NCI-H146 treated with DMSO at 0.1 percent for 48 hours (cell line): ENCODE results near the gene MRAP2.
"Not testable (repeated sequence)": the region's sequence is repeated elsewhere in the genome, so short reads cannot be mapped to it uniquely, and the experiment has no call there.

Experiments used
- DNase-seq: peaks from one replicate; lab custom pipeline; 2025; ENCODE audit not compliant: unreplicated experiment; lab: John Stamatoyannopoulos, UW

The MRAP2 gene

DNA sequence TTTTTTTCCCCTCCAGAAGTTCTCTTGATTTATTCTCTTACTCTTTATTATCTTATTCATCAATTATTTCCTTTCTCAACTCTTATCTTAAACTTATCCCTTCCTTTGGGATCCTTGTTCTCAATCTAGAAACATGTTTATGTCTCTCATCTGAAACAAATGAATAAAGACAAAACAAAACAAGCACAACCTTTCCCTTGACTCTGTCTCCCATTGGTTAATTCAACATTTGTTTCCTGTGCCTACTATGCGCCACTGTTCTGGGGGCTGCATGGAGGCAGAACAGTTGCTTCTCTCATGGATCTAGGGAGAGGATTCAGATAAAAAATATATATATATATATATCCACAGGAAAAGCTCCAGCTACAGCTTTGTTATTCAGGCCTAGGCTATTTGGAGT, 5.2 kb upstream of the MRAP2 start:
- DNase-seq, result no peak

DNA sequence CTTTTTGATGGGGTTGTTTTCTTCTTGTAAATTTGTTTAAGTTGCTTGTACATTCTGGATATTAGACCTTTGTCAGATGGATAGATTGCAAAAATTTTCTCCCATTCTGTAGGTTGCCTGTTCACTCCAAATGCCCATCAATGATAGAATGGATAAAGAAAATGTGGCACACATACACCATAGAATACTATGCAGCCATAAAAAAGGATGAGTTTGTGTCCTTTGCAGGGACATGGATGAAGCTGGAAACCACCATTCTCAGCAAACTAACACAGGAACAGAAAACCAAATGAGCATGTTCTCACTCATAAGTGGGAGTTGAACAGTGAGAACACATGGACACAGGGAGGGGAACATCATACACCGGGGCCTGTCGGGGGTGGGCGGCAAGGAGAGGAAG, 1.6 kb upstream of the MRAP2 start:
- DNase-seq, result not testable (repeated sequence)

DNA sequence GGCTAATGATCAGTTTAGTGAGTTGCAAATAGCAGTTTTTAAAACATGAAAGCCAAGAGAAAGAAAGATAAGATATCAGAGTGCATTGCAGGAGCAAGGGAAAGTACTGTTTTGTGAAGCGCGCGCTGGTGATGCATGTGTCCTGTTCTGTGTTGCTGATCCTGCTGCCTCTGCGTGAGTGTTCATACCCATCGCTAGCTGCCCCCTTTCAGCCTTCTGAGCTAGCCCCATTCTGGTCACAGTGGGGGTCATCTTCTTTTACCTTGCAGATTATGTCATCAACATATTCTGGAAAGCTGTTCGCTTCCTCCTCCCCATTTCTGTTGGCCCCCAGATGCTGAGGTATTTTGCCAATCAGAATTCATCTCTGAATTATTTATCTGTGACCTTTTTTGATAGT, 1.9 kb downstream of the MRAP2 start:
- DNase-seq, result no peak

DNA sequence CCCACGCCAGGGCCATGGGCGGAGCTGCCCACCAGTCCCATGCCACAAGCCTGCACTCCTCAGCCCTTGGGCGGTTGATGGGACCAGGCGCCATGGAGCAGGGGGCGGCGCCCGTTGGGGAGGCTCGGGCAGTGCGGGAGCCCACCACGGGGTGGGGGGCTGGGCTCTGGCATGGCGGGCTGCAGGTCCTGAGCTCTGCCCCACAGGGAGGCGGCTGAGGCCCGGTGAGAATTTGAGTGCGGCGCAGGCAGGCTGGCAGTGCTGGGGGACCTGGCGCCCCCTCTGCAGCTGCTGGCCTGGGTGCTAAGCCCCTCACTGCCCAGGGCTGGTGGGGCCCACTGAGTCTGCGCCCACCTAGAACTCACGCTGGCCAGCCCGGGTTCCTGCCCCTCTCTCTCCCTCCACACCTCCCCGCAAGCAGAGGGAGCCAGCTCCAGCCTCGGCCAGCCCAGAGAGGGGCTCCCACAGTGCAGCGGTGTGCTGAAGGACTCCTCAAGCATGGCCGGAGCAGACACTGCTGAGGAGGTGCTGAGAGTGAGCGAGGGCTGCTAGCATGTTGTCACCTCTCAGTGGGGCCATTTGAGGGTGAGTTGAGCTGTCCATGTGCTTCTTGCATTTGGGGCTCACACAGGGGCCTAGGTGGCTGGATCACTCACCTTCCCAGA, 4.0 kb downstream of the MRAP2 start:
- no peak for DNase-seq

DNA sequence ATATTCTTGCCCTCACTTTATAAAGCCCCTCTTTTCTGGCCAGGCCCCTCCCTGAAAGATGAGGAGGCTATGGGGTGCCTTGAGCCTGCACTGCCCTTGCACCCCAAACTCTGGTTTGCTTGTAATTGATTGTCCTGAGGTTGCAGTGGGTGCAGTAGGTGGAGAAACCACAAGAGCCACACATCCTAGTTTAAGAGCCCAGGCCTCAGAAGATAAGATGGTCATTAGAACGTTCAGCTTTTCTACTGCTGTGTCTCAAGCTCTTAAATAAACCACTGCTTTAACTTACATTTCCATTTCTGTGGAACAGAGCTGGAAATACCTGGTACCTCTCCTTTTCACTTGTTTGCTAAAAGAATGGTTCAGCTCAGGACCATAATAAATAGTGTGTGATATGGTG, 9.0 kb downstream of the MRAP2 start:
- DNase-seq, result no peak

DNA sequence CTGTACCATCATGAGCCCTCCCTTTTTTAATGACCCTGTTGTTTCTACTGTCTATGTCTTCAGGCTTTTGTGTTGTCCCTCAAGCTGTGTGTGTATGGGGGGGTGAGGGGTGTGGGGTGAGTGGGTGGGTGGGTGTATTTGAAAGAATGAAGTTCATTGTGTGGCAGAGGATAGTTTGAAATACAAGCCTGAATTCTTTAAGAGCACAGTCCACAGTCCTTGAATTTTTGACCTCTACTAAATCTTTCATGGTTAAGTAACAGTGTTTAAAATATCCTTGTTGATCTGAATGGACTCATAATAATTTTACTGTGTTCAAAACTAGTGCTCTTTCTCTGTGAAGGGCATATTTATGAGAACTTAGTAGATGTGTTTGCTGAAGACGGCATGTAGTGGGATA, 10.0 kb downstream of the MRAP2 start:
- no peak for DNase-seq

DNA sequence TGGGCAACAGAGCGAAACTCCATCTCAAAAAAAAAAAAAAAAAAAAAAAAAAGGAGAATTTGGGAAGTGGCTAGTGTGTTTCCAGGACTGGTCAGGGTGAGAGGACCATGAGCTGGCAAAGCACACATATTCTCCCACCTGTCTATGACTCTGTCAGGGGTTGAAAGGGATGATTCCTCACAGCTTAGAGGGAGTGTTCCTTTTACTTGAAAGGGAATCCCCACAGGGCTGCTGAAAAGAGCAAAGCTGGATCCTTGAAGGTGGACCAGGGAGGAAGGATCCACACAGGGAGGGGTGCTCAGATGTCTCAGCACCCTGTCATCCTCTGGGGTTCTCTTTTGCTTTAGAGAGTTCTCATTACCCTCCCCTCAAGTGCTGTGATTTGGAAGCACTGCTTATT, 13.2 kb downstream of the MRAP2 start:
- no peak for DNase-seq

DNA sequence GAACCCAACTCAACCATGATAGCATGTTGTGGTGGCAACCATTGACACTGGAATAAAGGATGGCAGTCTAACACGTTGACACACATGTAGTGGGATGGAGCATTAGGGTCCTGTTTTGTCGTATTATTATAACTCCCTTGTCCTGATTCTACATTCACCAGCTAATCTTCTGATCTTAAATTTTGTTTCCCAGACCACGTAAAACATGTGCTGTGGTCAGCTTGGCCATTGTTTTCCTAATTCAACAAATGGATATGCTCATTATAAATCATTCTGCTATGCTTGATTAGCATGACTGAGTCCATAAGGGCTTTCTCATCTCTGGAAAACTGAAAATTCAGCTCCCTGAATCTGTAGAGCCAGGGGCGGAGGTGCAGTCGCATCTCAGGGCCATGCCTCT, 15.0 kb downstream of the MRAP2 start:
- DNase-seq, result no peak

DNA sequence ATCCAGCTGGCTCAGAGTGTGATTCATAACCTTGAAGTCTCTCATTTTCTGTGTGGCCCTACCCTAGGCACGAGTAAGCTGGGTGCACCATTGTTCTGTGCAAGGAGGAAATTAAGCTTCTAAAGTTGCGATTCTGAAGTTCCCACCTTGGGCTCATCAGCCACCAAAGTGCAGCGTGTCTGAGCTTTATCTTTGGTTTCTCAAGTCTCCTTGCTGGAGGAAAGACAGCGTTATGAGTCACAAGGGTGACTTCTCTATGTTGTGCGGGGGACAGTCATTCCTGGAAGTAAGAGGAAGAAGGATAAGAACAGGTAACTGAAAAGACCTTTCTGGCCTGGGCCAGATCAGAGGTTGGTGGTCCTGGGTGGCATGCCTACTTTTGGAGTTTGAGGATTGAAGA, 16.8 kb downstream of the MRAP2 start:
- no peak for DNase-seq

DNA sequence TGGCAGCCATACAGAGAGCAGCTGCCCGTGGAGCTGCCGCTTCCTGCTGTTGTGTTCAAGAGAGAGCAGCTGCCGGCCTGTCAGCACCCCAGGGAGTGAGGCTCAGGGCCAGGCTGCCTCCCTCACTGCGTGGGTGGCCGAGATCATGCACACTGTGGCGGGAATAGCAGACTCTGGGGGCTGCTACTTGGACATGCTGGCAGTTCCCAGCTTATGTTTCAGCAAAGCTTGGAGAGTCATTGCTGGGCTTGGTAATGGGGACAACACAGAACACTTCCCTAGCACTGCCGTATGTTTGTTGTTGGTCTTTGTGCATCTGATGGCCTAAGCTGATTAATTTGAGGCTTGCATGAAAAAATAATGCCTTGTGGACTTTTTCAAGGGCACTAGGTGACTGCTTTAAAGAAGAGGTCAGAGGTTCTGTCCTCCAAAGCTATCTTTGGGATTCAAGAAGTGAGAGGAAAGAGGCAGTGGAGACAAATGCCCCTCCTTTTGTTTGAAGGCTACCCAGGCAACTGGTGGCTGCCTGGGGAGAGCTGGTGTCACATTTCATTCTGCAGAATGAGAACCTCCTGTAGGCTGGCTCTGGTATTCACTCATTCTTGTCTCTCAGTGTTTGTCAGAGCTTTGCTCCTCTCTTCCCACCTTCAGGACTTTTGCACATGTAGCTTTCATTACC, 18.8 kb downstream of the MRAP2 start:
- DNase-seq, result peak; percentile 89

DNA sequence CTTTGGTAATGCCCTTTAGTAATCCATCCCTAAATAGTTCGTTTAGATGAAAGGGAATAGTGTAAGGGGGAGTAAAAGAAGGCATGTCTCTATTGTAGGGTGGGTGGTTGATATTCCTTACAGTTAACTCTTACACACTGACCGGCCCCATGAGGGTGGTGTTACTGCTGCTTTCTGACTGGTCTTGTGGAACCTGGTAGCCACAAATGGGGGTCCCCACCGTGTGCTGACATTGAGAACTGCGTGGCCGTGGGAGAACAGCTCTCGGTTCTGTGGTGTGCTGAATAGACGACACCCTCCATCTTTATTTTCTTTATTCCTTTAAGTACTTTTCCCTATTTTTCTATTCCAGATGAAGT, 19.3 kb downstream of the MRAP2 start:
- DNase-seq, result no peak

DNA sequence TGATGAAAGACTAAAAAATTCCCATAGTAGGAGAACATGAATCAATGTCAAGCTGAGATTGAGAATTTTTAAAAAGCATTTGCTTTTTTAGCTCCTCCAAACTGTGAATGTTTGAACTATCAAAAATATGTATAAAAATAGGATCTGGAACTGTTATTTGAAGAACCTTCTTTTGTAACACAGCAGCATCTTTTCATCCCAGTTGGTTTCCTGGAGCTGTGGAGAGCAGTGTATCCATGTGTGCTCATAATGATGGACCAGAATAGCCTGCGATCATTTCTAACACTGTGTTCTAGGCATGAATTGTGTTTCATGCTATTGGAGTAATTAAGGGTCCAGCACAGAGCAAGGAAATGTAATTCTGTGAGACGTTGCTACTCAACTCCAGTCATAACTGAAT, 22.1 kb downstream of the MRAP2 start:
- DNase-seq, result no peak

DNA sequence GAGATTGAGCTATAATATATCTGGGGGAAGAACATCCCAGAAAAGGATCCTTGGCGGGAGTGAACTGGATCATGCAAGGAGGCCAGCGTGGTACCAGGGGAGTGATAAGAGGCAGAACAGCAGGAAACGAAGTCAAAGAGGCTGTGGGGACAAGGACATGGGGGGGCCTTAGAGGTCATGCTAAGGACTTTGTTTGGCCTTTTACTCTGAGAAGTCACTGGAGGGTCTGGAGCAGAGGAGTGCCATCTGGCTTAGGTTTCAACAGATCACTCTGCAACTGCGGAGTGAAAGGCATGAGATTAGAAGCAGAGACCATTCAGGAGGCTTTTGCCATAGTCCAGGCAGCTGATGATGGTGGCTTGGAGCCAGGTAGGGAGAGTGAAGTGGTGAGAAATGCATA, 24.3 kb downstream of the MRAP2 start:
- no peak for DNase-seq

DNA sequence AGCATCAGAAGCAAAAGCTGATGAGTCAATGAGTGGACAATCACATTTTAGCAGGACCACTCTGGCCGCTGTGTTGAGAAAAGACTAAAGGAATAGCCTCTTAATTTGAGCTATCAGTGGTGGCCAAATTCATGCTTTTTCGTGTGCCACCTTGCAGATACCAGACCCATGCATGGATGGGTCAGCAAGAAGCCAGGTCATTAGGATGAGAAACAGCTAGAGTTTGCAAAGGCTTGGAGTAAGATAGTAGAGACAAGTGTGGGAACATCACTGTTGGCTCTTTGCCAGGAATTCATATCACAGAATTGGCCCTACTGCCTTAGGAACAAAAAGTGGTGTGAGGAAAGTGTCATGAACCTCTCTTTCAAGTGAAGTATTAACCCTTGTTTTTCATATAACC, 25.5 kb downstream of the MRAP2 start:
- no peak for DNase-seq

DNA sequence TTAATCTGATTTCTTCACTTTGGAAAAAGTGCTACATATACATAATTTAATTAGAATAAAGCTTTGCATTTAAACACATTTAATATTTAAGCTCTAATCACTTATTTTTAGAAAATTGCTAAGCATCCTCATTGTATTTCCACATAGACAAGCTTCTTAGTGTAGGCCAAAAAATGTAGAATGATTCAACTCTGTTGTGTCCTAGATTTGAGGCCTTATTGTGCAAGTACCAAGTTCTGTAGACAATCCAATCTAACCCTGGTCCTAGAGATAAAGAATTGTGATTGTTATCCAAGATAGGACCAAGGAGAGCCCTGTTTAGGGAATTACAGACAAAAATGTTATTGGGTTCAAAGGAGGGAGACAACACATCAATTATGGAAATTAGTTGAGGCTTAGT, 27.6 kb downstream of the MRAP2 start:
- DNase-seq, result no peak

DNA sequence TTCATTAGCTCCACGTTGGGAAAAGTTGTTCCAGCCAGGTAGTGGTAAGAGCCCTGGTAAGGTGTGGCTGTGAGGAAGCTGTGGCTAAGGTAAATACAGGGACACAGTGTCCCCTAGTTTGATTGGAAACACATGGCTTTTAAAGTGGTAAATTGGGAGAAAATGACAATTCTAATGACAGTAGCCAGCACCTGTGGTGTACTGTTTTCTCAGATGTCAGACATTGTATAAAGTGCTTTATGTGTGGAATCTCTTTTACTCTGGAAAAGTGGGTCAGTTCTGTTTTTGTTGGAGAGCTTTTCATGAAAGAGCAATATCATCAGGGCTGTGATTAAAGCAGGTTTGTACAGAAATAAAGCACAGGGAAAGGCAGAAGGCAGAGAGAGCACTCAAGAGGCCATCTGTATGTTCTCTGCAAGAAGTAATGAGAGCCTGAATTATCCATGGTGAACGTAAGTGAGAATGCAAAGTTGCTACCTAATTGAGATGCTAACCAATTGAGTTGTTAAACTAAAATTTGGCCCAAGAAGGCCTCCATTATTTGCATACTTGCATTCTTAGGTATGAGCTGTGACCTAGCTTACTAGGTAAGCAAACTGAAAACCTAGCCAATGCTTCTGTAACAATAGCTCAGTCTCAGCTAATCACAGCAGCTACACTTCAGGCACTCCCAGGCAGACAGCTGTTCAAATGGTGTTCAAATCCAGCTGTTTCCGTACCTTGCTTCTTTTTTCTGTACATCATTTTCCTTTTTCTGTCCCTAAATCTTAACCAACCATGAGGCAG, 28.2 kb downstream of the MRAP2 start:
- peak; percentile 68 for DNase-seq

DNA sequence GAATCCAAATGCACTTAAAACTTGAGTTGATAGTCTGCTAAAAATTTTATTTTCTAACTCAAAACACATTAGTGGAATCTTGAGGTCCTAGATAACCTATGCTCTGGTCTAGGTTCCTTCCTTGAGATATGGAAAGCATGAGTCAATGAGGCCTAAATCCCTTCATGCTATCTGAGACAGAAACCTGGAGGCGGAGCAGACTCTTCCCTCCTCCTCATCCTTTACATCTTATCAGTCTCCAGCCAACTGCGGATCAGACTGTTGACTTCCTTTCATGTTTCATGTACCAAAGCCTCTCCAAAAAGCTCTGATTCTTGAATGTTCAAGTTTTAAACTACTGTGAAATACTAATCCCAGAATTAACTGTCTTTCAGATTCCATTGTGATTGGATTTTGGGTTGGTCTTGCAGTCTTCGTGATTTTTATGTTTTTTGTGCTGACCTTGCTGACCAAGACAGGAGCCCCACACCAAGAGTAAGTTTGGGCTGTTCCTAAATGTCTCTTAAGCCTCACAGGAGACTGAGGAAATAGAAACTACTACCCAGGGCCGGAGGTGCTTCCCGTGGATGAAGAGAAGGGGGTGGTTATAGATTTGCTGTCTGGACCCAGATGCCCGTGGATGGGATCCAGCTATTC, 29.1 kb downstream of the MRAP2 start:
- no peak for DNase-seq

DNA sequence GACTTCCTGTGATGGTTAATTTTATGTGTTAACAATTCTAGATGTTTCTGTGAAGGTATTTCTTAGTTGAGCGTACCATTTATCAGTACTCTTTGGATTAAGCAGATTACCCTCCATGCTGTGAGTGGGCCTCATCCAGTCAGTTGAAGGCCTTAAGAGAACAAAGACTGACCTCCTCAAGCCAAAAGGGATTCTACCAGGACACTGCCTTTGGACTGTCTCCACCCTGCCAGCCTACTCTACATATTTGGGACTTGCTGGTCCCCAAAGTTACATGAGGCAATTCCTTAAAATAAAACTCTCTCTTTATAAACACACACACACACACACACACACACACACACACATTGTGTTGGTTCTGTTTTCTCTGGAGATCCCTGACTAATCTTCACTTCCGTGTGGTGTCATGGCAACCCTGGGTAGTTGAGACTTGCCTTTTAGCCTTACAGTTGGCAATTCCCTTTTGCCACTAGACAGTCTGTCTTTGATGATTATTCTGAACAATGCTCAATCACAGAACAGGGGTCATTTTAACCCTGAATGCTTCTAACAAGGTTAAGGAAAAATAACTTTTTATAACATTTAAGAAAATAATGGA, 32.2 kb downstream of the MRAP2 start:
- no peak for DNase-seq

DNA sequence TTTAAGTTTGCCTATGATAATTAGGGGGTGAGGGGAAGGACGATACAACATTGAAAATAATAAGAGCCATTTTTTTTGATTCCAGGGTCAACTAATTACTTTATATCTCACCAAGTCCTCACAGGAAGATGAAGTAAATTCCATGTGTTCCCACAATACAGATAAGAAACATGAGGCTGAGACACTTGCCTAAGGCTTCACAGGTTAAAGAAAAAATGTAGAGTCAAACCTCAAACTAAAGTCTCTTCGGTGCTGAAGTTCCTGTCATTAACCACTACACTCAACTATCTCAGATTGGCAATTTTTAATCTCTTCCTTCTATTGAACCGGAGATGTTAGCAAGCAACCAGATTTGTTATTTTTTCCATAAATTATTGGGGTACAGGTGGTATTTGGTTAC, 33.0 kb downstream of the MRAP2 start:
- DNase-seq, result no peak

DNA sequence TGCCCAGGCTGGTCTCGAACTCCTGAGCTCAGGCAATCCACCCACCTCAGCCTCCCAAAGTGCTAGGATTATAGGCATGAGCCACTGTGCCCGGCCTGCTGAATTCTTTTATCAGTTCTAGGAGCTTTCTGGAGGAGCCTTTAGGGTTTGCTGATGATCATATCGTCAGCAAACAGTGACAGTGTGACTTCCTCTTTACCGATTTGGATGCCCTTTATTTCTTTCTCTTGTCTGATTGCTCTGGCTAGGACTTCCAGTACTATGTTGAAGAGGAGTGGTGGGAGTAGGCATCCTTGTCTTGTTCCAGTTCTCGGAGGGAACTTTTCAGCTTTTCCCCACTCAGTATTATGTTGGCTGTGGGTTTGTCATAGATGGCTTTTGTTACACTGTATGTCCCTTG, 35.3 kb downstream of the MRAP2 start:
- DNase-seq, result not testable (repeated sequence)

DNA sequence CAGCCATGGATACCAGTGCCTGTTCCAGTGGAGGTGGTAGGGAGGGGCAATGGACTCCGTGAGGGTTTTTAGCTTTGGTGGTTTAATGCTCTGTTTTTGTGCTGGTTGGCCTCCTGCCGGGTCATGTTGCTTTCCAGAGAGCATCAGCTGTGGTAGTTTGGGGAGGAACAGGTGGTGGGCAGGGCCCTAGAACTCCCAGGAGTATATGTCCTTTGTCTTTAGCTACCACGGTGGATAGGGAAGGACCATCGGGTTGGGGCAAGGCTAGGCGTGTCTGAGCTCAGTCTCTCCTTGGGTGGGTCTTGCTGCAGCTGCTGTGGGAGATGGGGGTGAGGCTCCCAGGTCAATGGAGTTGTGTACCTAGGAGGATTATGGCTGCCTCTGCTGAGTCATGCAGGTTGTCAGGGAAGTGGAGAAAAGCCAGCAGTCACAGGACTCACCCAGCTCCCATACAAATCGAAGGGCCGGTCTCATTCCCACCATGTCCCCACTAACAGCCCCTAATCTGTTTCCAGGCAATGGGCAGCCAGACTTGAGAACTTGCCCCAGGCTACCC, 38.9 kb downstream of the MRAP2 start:
- DNase-seq, result no peak
